ENCODE measurements around the gene ZDHHC5.

The ZDHHC5 gene

DNA sequence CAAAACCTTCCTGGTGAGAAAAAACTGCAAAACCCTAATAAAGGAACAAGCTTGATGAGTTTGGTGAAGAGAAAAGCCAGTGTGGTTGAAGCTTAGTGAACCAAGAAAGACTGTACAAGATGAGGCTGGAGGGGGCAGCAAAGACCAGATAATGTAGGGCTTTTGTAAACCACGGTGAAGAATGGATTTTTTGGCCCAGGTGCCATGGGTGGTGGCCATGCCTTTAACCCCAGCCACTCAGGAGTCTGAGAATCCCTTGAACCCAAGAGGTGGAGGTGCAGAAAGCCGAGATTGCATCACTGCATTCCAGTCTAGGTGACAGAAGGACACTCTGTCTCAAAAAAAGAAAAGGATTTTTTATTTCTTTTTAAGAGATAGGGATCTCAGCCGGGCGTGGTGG, 5.0 kb upstream of the ZDHHC5 start:
- TF ChIP-seq, protein P1, sequence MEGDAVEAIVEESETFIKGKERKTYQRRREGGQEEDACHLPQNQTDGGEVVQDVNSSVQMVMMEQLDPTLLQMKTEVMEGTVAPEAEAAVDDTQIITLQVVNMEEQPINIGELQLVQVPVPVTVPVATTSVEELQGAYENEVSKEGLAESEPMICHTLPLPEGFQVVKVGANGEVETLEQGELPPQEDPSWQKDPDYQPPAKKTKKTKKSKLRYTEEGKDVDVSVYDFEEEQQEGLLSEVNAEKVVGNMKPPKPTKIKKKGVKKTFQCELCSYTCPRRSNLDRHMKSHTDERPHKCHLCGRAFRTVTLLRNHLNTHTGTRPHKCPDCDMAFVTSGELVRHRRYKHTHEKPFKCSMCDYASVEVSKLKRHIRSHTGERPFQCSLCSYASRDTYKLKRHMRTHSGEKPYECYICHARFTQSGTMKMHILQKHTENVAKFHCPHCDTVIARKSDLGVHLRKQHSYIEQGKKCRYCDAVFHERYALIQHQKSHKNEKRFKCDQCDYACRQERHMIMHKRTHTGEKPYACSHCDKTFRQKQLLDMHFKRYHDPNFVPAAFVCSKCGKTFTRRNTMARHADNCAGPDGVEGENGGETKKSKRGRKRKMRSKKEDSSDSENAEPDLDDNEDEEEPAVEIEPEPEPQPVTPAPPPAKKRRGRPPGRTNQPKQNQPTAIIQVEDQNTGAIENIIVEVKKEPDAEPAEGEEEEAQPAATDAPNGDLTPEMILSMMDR (IDR thresholded peaks at IDR 0.05; ENCODE audit: control insufficient read depth, insufficient read depth, low read depth, low read length, missing control alignments), result no peak
- no peak overlapping the region for H3K4me3 ChIP-seq (ENCODE audit: control insufficient read depth, low read depth, low read length)
- no peak for DNase-seq (ENCODE audit: low read depth)

DNA sequence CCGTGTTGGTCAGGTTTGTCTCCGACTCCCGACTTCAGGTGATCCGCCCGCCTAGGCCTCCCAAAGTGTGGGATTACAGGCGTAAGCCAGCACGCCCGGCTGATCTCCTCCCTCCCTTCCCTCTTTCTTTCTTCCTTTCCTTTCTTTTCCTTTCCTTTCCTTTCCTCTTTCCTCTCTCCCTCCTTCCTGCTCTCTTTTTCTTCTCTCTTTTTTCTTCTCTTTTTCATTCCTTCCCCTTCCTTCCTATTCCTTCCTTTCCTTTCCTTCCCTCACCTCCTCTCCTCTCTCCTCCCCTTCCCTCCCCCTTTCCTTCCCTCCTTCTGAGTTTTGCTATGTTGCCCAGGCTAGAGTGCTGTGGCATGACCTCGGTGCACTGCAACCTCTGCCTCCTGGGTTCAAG, 3.9 kb upstream of the ZDHHC5 start:
- TF ChIP-seq, protein P1 (IDR thresholded peaks at IDR 0.05; ENCODE audit: control insufficient read depth, insufficient read depth, low read depth, low read length, missing control alignments), result no peak
- no peak for DNase-seq (ENCODE audit: low read depth)

DNA sequence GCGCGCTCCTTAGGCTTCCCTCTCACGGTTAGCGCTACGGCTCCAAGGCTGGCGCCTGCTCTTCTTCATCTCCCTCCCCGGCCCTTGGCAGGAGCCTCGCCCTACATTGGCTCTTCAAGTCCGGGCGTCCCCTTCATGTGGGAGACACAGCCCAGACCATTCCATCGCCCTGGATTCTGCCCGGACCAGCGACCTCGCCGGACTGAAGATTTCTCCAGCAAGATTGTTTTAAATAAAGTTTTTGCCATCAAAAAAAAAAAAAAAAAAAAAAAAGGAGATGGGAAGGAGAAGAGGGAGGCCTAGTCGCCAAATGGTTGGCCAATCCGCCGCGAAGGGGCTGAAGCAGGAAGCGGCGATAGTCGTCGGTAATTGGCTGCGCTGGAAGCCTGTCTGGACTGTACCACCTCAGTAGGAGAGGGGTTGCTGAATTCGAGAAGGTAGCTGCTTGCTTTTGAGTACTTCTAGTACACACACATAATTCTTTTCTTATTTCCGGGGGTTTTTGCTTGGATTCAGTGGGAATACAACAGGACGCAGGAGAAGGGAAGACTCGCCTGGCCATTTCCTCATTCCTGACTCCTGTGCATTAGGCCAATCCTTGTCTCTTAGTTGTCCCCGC, 688 bp upstream of the ZDHHC5 start:
- peak overlapping the region; percentile 94 for H3K4me3 ChIP-seq (ENCODE audit: control insufficient read depth, low read depth, low read length)
- TF ChIP-seq, protein P1 (IDR thresholded peaks at IDR 0.05; ENCODE audit: control insufficient read depth, insufficient read depth, low read depth, low read length, missing control alignments), result no peak
- DNase-seq (ENCODE audit: low read depth), result peak; percentile 98

More for the DNA sequence above, 3.9 kb upstream of the ZDHHC5 start:
- H3K4me3 ChIP-seq (ENCODE audit: control insufficient read depth, low read depth, low read length), result no peak overlapping the region

DNA sequence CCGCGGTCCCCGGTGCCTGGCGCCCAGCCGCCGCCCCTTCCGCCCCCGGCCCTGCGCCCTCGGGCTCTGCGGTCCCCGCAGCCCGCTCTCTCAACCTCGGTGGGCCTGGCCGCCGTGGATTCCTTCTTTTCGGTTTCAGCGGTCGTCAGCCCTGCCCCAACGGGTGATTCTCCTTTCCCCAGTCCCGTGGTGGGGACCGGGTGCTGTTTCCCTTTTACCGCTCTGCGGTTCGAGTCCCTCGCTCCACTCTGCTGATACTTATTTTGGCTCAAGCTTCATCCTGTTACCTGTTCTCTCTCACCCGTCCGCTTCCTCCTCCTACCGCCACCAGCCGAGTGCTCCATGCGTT, 494 bp downstream of the ZDHHC5 start:
- peak overlapping the region; percentile 94 for H3K4me3 ChIP-seq (ENCODE audit: control insufficient read depth, low read depth, low read length)
- DNase-seq (ENCODE audit: low read depth), result no peak
- TF ChIP-seq, protein P1 (IDR thresholded peaks at IDR 0.05; ENCODE audit: control insufficient read depth, insufficient read depth, low read depth, low read length, missing control alignments), result no peak

DNA sequence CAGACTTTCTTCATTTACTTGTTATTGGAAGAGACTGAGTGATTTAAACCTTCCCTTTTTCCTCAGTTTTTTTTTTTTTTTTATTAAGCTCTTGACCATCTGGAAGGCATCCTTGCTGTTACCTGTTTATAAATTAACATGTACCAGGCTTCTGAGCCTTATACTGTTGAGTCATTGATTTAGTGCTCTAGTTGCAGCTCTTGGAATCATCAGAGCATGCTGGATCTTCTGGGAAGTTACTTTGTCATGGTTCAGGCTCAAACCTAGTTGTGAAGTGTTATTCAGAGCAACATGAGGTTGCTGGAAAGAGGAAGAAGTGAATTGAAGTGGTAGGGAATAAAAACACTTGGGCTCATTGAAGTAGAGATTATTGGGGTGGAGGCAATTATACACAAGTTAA, 6.3 kb downstream of the ZDHHC5 start:
- DNase-seq (ENCODE audit: low read depth), result no peak
- TF ChIP-seq, protein P1 (IDR thresholded peaks at IDR 0.05; ENCODE audit: control insufficient read depth, insufficient read depth, low read depth, low read length, missing control alignments), result no peak
- no peak overlapping the region for H3K4me3 ChIP-seq (ENCODE audit: control insufficient read depth, low read depth, low read length)

DNA sequence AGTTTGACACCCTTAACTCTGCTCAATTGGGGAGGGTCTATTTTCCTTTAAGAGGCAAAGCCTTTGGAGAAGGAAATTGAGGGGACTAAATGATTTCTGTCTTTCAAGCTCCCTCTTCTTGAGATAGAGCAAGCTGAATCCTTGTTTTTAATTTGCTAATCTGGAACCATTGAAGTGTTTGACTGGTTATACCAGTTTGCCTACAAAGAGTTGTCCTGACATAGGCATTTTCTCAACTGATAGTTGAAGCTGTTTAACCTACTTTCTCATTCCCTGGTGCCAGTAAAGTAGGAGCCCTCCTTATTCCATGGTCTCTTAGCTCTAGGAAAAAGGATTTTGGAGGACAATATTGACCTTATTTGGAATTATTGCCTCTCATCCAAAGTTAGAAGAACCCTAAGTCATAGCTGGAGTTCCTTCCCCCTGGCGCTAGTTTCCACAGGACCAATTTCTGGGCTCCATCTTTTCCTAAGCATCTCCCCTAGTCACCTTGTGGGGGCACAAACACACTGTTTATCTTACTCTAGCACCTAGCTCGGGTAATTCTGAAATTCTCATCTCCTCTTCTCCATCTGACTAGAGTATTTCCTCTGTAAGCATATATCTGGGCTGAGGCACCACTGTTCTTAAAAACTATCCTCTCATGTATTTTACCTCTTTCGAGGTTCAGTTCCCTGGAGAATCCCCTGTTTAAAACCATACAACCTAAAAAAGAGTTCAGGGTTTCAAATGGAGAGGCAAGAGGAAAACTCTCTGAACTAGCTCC, 7.4 kb downstream of the ZDHHC5 start:
- no peak overlapping the region for H3K4me3 ChIP-seq (ENCODE audit: control insufficient read depth, low read depth, low read length)
- DNase-seq (ENCODE audit: low read depth), result no peak
- TF ChIP-seq, protein P1 (IDR thresholded peaks at IDR 0.05; ENCODE audit: control insufficient read depth, insufficient read depth, low read depth, low read length, missing control alignments), result no peak
